Transverse colon (tissue), 4 donors: Measurements from ENCODE around the gene PIGV. TPM values are rescaled to one million over a fixed set of nuclear protein-coding genes. Genes with fewer than 3 reads are reported as not detected.
A peak's percentile ranks its signal among the peaks of the same experiment; 100 is the strongest.

Experiments used
- DNase-seq: peaks from one replicate; pipeline ENCODE4 v3.0.0-alpha.2; 2019
- H3K27ac ChIP-seq, 4 donors: fragments of 200-600 bp; sonication (generic); 2 replicates each; pipeline ENCODE4 v1.5.1; 2016 to 2018; ENCODE audit warnings: inconsistent platforms in 4 of 4
- H3K27me3 ChIP-seq: fragments of 200-600 bp; sonication (generic); 2 replicates; pipeline ENCODE4 v1.5.1; 2017; ENCODE audit warnings: inconsistent platforms
- H3K36me3 ChIP-seq, 4 donors: fragments of 200-600 bp; sonication (generic); 2 replicates each; pipeline ENCODE4 v1.5.1; 2017 to 2019; ENCODE audit warnings: inconsistent platforms in 4 of 4
- H3K4me1 ChIP-seq, 4 donors: fragments of 200-600 bp; sonication (generic); 2 replicates each; pipeline ENCODE4 v1.5.1; 2017 to 2020; ENCODE audit warnings: inconsistent platforms in 4 of 4
- H3K4me3 ChIP-seq, 4 donors: fragments of 200-600 bp; sonication (generic); 1 replicate in 1 of 4; 2 replicates in 3 of 4; pipeline versions ENCODE4 v1.5.1 to v1.6.1; 2017 to 2019; ENCODE audit warnings: inconsistent platforms in 4 of 4
- H3K9me3 ChIP-seq, 2 donors: fragments of 200-600 bp; sonication (generic); 2 replicates each; pipeline ENCODE4 v1.5.1; 2017 to 2019; ENCODE audit warnings: inconsistent platforms in 2 of 2
- CTCF ChIP-seq, 5 experiments: fragments of 200-600 bp in 3 of 5; fragments of 450-650 bp in 2 of 5; sonication (generic) in 3 of 5; IDR thresholded peaks; 1 replicate in 2 of 5; 2 replicates in 3 of 5; pipeline ENCODE4 v1.5.1; 2016 to 2017; ENCODE audit warnings: antibody characterized with exemption in 5 of 5, inconsistent platforms in 3 of 5, mild to moderate bottlenecking in 2 of 5, moderate library complexity in 1 of 5
- EP300 ChIP-seq: sonication (generic); formaldehyde crosslinking; IDR thresholded peaks from one replicate; pipeline ENCODE4 v1.6.1; 2017; ENCODE audit warnings: antibody characterized with exemption, low read depth
- POLR2A ChIP-seq: fragments of 450-650 bp; IDR thresholded peaks from one replicate; pipeline ENCODE4 v1.6.1; 2016; ENCODE audit warnings: antibody characterized with exemption, mild to moderate bottlenecking, moderate library complexity
- POLR2AphosphoS5 ChIP-seq, 3 donors: sonication (generic); formaldehyde crosslinking; IDR thresholded peaks; one replicate each; pipeline ENCODE4 v1.6.1; 2016; ENCODE audit warnings: antibody characterized with exemption in 3 of 3
- WGBS, 2 donors: methylation state at CpG; one replicate each; pipeline ENCODE4 v1.1.5; 2018; ENCODE audit warnings: low coverage in 1 of 2; 5-methylcytosine and 5-hydroxymethylcytosine counted together
- in situ Hi-C, 4 donors: fragments of 200-750 bp; cut with MboI; loops; one replicate each; pipeline versions ENCODE4 v1.15.0 to v1.15.1; 2017; ENCODE audit warnings: low sequenced_read_pairs in 3 of 4, low pct_ligation_motif_present in 1 of 4, low pct_unique_long_range_greater_than_20kb in 1 of 4
- intact Hi-C: fragments of 100-400 bp; cut with DNase I; formaldehyde crosslinking; loops from one replicate; pipeline ENCODE4 v1.15.1; 2023; ENCODE audit warnings: low total_unique reads
- total RNA-seq, 4 donors: library from RNA; depleted of rRNA; stranded (reverse); fragments of >200 nt; gene quantifications; one replicate each; pipeline ENCODE4 v1.1.0, GENCODE V29; 2016

The PIGV gene
- total RNA-seq, 4 donors from 2014 or later: 16.1 to 32.2 (median 24.2) TPM

- Histone ChIP-seq H3K27me3 (no peaks in the 10 kb centered on the region), H3K36me3 (peaks cover 0 to 19% (median 8%) of the 10 kb centered on the region in 4 donors), H3K27ac (peak overlapping the region in 3 of 4 donors; percentile 12 to 86 (median 84)), H3K9me3 (no peaks in the 10 kb centered on the region), H3K4me1 (peaks cover 26 to 55% (median 34%) of the 10 kb centered on the region in 4 donors), H3K4me3 (no peak overlapping the region)
- in situ Hi-C loops: no loop called here
- no peak for TF ChIP-seq POLR2A
- no peak for TF ChIP-seq CTCF (IDR thresholded peaks at IDR 0.05)
- TF ChIP-seq EP300: no peak
- TF ChIP-seq POLR2AphosphoS5 (IDR thresholded peaks at IDR 0.05): no peak
- WGBS, 2 donors: 83 to 100% methylated on average over 3 to 6 of the region's 6 CpGs
- DNase-seq: no peak
- intact Hi-C loops: no loop called here
These were observed 41.6 kb downstream of the PIGV start for GRCh38 chr1:26829184-26829911.

GRCh38 chr1:26831059-26831458 lies 43.3 kb downstream of the PIGV start:
- peaks cover 9 to 38% (median 22%) of the 10 kb centered on the region in 4 donors for H3K4me1 ChIP-seq
- intact Hi-C loops: no loop called here
- no peak for TF ChIP-seq POLR2AphosphoS5 (IDR thresholded peaks at IDR 0.05)
- TF ChIP-seq CTCF (IDR thresholded peaks at IDR 0.05): no peak
- TF ChIP-seq POLR2A: no peak
- no peak for TF ChIP-seq EP300
- H3K27ac ChIP-seq: no peak overlapping the region
- no peaks in the 10 kb centered on the region for H3K9me3 ChIP-seq
- in situ Hi-C loops: no loop called here
- DNase-seq: no peak
- H3K27me3 ChIP-seq: no peaks in the 10 kb centered on the region
- H3K4me3 ChIP-seq: no peak overlapping the region
- peaks cover 0 to 19% (median 8%) of the 10 kb centered on the region in 4 donors for H3K36me3 ChIP-seq
- 87 to 93% methylated on average over 3 of the region's 3 CpGs for WGBS, 2 donors

GRCh38 chr1:26831546-26832248 lies 43.9 kb downstream of the PIGV start:
- Histone ChIP-seq H3K27me3 (no peaks in the 10 kb centered on the region), H3K4me1 (peaks cover 8 to 36% (median 21%) of the 10 kb centered on the region in 4 donors), H3K36me3 (peaks cover 0 to 19% (median 8%) of the 10 kb centered on the region in 4 donors), H3K27ac (no peak overlapping the region), H3K4me3 (no peak overlapping the region), H3K9me3 (no peaks in the 10 kb centered on the region)
- TF ChIP-seq CTCF (IDR thresholded peaks at IDR 0.05) (no peak), POLR2AphosphoS5 (IDR thresholded peaks at IDR 0.05) (no peak), EP300 (no peak)
- no peak for DNase-seq
- WGBS, 2 donors: 49% methylated on average over 3 of the region's 3 CpGs; no CpG with 5 or more reads in 1 of the 2 donors
- in situ Hi-C loops (no loop called here), intact Hi-C loops (no loop called here)

- no peaks in the 10 kb centered on the region for H3K9me3 ChIP-seq
- peaks cover 6 to 32% (median 18%) of the 10 kb centered on the region in 4 donors for H3K4me1 ChIP-seq
- DNase-seq: no peak
- no peak overlapping the region for H3K4me3 ChIP-seq
- WGBS, 2 donors: 86 to 94% methylated on average over 7 to 16 of the region's 16 CpGs
- H3K36me3 ChIP-seq: peaks cover 0 to 19% (median 8%) of the 10 kb centered on the region in 4 donors
- H3K27ac ChIP-seq: peak overlapping the region in 2 of 4 donors; percentile 71 to 74
- intact Hi-C loops: no loop called here
- in situ Hi-C loops: no loop called here
- TF ChIP-seq POLR2AphosphoS5 (IDR thresholded peaks at IDR 0.05): no peak
- TF ChIP-seq CTCF (IDR thresholded peaks at IDR 0.05): no peak
- no peak for TF ChIP-seq POLR2A
- no peak for TF ChIP-seq EP300
- H3K27me3 ChIP-seq: no peaks in the 10 kb centered on the region
These were observed 44.7 kb downstream of the PIGV start for GRCh38 chr1:26832249-26832960.
